SKM-1 (cell line): ENCODE results near the gene MZT2B.
A peak's percentile ranks its signal among the peaks of the same experiment; 100 is the strongest.
"Not testable (repeated sequence)": the region's sequence is repeated elsewhere in the genome, so short reads cannot be mapped to it uniquely, and the experiment has no call there.

ENCODE experiments used
- DNase-seq: peaks from one replicate; lab custom pipeline; 2025; ENCODE audit not compliant: unreplicated experiment; lab: John Stamatoyannopoulos, UW

MZT2B gene

GRCh38 chr2:130169896-130170295 is 12.2 kb upstream of the MZT2B start:
- DNase-seq = no peak

GRCh38 chr2:130174866-130175265 is 7.2 kb upstream of the MZT2B start:
- DNase-seq = not testable (repeated sequence)

GRCh38 chr2:130180404-130181324 is 1.4 kb upstream of the MZT2B start:
- not testable (repeated sequence) for DNase-seq

- peak; percentile 68 for DNase-seq
Measured at GRCh38 chr2:130181325-130181879, 660 bp upstream of the MZT2B start, which contains the start of gene SMPD4. TSS of gene SMPD4 (minus strand) at chr2:130181602. CDS start at chr2:130176592, 5,010 bp downstream.

- DNase-seq = not testable (repeated sequence)
Measured at GRCh38 chr2:130182826-130183511, 907 bp downstream of the MZT2B start.

GRCh38 chr2:130183512-130184373 is 1.7 kb downstream of the MZT2B start:
- DNase-seq = no peak

- no peak for DNase-seq
Measured at GRCh38 chr2:130185436-130185835, 3.4 kb downstream of the MZT2B start.

- DNase-seq = no peak
Measured at GRCh38 chr2:130185896-130186295, 3.8 kb downstream of the MZT2B start.

- no peak for DNase-seq
Measured at GRCh38 chr2:130186391-130186790, 4.3 kb downstream of the MZT2B start.

GRCh38 chr2:130187268-130187667 is 5.2 kb downstream of the MZT2B start:
- no peak for DNase-seq

GRCh38 chr2:130187859-130188792 is 6.1 kb downstream of the MZT2B start:
- not testable (repeated sequence) for DNase-seq

- not testable (repeated sequence) for DNase-seq
Measured at GRCh38 chr2:130188958-130189357, 6.9 kb downstream of the MZT2B start.

- no peak for DNase-seq
Measured at GRCh38 chr2:130190237-130190636, 8.2 kb downstream of the MZT2B start.

GRCh38 chr2:130191319-130191718 is 9.3 kb downstream of the MZT2B start:
- not testable (repeated sequence) for DNase-seq

- DNase-seq = not testable (repeated sequence)
Measured at GRCh38 chr2:130192451-130192850, 10.4 kb downstream of the MZT2B start.

GRCh38 chr2:130193824-130194223 is 11.8 kb downstream of the MZT2B start:
- not testable (repeated sequence) for DNase-seq

GRCh38 chr2:130195089-130195635 is 13.1 kb downstream of the MZT2B start:
- not testable (repeated sequence) for DNase-seq

- DNase-seq = not testable (repeated sequence)
Measured at GRCh38 chr2:130196052-130196451, 14.0 kb downstream of the MZT2B start.

GRCh38 chr2:130198343-130198742 is 16.3 kb downstream of the MZT2B start, which contains the start of gene TUBA3E:
TSS of gene TUBA3E (minus strand) at chr2:130198439. CDS start at chr2:130198360, 79 bp downstream.
- no peak for DNase-seq
